ENCODE measurements around the gene ATAD3B. TPM values are rescaled to one million over a fixed set of nuclear protein-coding genes. Genes with fewer than 3 reads are reported as not detected.
A peak's percentile ranks its signal among the peaks of the same experiment; 100 is the strongest.

The ATAD3B gene, protein sequence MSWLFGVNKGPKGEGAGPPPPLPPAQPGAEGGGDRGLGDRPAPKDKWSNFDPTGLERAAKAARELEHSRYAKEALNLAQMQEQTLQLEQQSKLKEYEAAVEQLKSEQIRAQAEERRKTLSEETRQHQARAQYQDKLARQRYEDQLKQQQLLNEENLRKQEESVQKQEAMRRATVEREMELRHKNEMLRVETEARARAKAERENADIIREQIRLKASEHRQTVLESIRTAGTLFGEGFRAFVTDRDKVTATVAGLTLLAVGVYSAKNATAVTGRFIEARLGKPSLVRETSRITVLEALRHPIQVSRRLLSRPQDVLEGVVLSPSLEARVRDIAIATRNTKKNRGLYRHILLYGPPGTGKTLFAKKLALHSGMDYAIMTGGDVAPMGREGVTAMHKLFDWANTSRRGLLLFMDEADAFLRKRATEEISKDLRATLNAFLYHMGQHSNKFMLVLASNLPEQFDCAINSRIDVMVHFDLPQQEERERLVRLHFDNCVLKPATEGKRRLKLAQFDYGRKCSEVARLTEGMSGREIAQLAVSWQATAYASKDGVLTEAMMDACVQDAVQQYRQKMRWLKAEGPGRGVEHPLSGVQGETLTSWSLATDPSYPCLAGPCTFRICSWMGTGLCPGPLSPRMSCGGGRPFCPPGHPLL
- 100 to 1,000 TPM in 1 of 6 donors, 10 to 100 TPM in 5; 19.9 to 120 (median 26.9) TPM for total RNA-seq

DNA sequence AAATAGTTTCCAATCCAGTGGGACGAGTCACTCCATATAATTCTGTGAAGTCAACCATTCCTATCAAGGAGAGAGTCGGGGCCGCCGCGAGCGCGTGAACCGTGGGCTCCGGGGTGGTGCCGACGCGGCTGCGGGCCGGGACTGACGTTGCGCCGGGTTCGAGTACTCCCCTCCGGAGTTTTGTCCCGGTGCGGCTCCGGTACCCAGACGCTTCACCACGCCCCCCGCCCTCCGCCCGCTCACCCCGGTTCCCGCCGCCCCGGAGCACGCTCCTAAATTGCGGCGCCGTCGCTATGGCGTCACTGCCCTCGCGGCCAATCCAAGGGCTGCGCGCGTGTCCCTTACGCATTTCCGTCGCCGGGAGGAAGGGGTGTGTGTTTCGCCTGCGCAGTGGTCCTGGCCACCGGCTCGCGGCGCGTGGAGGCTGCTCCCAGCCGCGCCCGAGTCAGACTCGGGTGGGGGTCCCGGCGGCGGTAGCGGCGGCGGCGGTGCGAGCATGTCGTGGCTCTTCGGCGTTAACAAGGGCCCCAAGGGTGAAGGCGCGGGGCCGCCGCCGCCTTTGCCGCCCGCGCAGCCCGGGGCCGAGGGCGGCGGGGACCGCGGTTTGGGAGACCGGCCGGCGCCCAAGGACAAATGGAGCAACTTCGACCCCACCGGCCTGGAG, at the start of gene ATAD3B:
ATAD3B (plus strand) TSS at position 377 of the 664 bp plus-strand sequence; CDS start at position 497, 120 bp downstream.
- 0 to 1% methylated on average over 6 to 41 of the region's 87 CpGs for WGBS, 2 donors
- no peak for TF ChIP-seq EP300 (IDR thresholded peaks at IDR 0.05)
- TF ChIP-seq POLR2A (IDR thresholded peaks at IDR 0.05): peak in 2 of 4 donors; percentile 37 to 64
- peak; percentile 84 to 90 for TF ChIP-seq POLR2AphosphoS5 (IDR thresholded peaks at IDR 0.05)
- peak in 2 of 6 experiments; percentile 19 to 34 for TF ChIP-seq CTCF (IDR thresholded peaks at IDR 0.05)
- no peaks in the 10 kb centered on the region for H3K36me3 ChIP-seq
- ATAC-seq (ENCODE audit: low FRiP score in 2 of 2) (peak; percentile 91 to 98), DNase-seq (peak; percentile 93 to 99)
- peak within 1 kb of the TSS; percentile 73 to 86 (median 80) for H3K27ac ChIP-seq
- H3K4me1 ChIP-seq: peaks cover 20 to 27% (median 21%) of the 10 kb centered on the region in 4 donors
- H3K27me3 ChIP-seq: no peaks in the 10 kb centered on the region
- H3K9me3 ChIP-seq: no peaks in the 10 kb centered on the region
- peak within 1 kb of the TSS; percentile 75 to 92 (median 84) for H3K4me3 ChIP-seq

DNA sequence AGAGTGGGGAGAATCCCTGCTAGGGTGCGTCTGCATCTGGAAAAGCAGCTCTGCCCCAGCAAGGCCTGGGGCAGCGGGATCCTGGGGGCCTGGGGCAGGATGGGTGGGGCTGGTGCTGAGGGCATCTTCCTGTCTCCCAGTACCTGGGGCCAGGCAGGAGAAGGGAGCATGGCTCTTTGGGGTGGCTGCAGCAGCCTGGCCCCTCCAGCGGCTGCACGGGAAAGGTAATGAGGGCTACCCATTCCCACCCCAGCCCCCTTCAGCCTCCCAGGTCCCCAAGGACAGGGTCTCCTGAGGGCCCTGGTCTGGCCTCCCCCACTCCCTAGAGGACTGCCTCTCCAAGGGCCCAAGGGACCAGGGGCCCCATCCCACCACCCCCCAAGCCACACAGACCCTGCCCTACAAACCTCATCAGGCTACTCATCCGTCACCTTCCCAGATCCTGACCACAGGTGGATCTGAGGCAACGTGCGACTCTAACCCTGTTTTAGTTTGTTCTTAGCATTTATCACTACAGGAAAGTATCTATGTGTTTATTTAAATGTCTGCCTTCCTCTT, 49.6 kb upstream of the ATAD3B start:
- WGBS, 2 donors: 78 to 84% methylated on average over 3 to 7 of the region's 7 CpGs
- no peaks in the 10 kb centered on the region for H3K36me3 ChIP-seq
- TF ChIP-seq POLR2A (IDR thresholded peaks at IDR 0.05): no peak
- no peak for TF ChIP-seq POLR2AphosphoS5 (IDR thresholded peaks at IDR 0.05)
- TF ChIP-seq EP300 (IDR thresholded peaks at IDR 0.05): no peak
- TF ChIP-seq CTCF (IDR thresholded peaks at IDR 0.05): no peak
- peak overlapping the region; percentile 60 to 84 (median 79) for H3K27ac ChIP-seq
- H3K4me1 ChIP-seq: peaks cover 0 to 47% (median 20%) of the 10 kb centered on the region in 4 donors
- DNase-seq (peak in 1 of 2 donors; percentile 54), ATAC-seq (ENCODE audit: low FRiP score in 2 of 2) (no peak)
- H3K4me3 ChIP-seq: no peak overlapping the region
- no peaks in the 10 kb centered on the region for H3K27me3 ChIP-seq
- H3K9me3 ChIP-seq: no peaks in the 10 kb centered on the region

GRCh38 chr1:1422465-1423244, 48.9 kb upstream of the ATAD3B start:
- WGBS, 2 donors: 62 to 64% methylated on average over 23 to 26 of the region's 29 CpGs
- TF ChIP-seq POLR2AphosphoS5 (IDR thresholded peaks at IDR 0.05) (no peak), CTCF (IDR thresholded peaks at IDR 0.05) (no peak), EP300 (IDR thresholded peaks at IDR 0.05) (no peak), POLR2A (IDR thresholded peaks at IDR 0.05) (no peak)
- Histone ChIP-seq H3K27me3 (peaks cover 0 to 2% (median 0%) of the 10 kb centered on the region in 4 donors), H3K4me1 (peaks cover 0 to 51% (median 21%) of the 10 kb centered on the region in 4 donors), H3K4me3 (no peak overlapping the region), H3K9me3 (no peaks in the 10 kb centered on the region), H3K36me3 (no peaks in the 10 kb centered on the region), H3K27ac (peak overlapping the region in 1 of 4 donors; percentile 80)
- ATAC-seq (ENCODE audit: low FRiP score in 2 of 2) (no peak), DNase-seq (no peak)

DNA sequence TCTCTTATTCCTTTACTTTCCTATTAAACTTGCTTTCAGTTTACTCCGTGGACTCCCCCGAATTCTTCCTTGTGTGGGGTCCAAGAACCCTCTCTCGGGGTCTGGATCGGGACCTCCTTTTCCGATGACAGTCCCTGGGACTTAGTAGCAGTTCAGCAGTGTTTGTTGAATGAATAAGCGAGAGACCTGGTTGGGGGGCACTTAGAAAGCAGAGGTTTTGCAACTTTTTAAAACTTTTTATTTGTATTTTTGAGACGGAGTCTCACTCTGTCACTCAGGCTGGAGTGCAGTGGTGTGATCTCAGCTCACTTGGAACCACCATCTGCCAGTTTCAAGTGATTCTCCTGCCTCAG, 48.3 kb upstream of the ATAD3B start:
- Histone ChIP-seq H3K27ac (no peak overlapping the region), H3K9me3 (no peaks in the 10 kb centered on the region), H3K27me3 (peaks cover 0 to 3% (median 0%) of the 10 kb centered on the region in 4 donors), H3K4me3 (no peak overlapping the region), H3K36me3 (no peaks in the 10 kb centered on the region), H3K4me1 (peaks cover 0 to 47% (median 19%) of the 10 kb centered on the region in 4 donors)
- 78 to 93% methylated on average over 7 of the region's 7 CpGs for WGBS, 2 donors
- no peak for TF ChIP-seq POLR2AphosphoS5 (IDR thresholded peaks at IDR 0.05)
- no peak for TF ChIP-seq CTCF (IDR thresholded peaks at IDR 0.05)
- TF ChIP-seq POLR2A (IDR thresholded peaks at IDR 0.05): no peak
- no peak for TF ChIP-seq EP300 (IDR thresholded peaks at IDR 0.05)
- no peak for ATAC-seq (ENCODE audit: low FRiP score in 2 of 2)
- DNase-seq: no peak
